Mesothelial cell of epicardium (in vitro differentiated cells): ENCODE results near the gene NAGA. TPM values are rescaled to one million over a fixed set of nuclear protein-coding genes. Genes with fewer than 3 reads are reported as not detected.

ENCODE experiments used
- DNase-seq, 2 experiments: peaks; one replicate each; pipeline ENCODE4 v3.0.0; 2021; ENCODE audit warnings: low spot score in 2 of 2; ENCODE audit not compliant: unreplicated experiment in 2 of 2
- H3K27ac Mint-ChIP-seq: 2 replicates; pipeline ENCODE4 v1.8.0; 2021; ENCODE audit warnings: mixed read lengths
- H3K27me3 Mint-ChIP-seq: 2 replicates; pipeline ENCODE4 v1.8.0; 2021; ENCODE audit warnings: low read depth, mixed read lengths
- H3K36me3 Mint-ChIP-seq: 2 replicates; pipeline ENCODE4 v1.8.0; 2021; ENCODE audit warnings: mixed read lengths
- H3K4me1 Mint-ChIP-seq: 2 replicates; pipeline ENCODE4 v1.8.0; 2021; ENCODE audit warnings: mixed read lengths
- H3K4me3 Mint-ChIP-seq: 2 replicates; pipeline ENCODE4 v1.8.0; 2021; ENCODE audit warnings: mild to moderate bottlenecking, moderate library complexity, mixed read lengths
- H3K9me3 Mint-ChIP-seq: 2 replicates; pipeline ENCODE4 v1.8.0; 2021; ENCODE audit warnings: mixed read lengths
- CTCF ChIP-seq: fragments of 200-600 bp; sonication (generic); IDR thresholded peaks from one replicate; pipeline ENCODE4 v1.5.0; 2021; ENCODE audit warnings: antibody characterized with exemption; ENCODE audit not compliant: unreplicated experiment
- total RNA-seq: library from RNA; stranded (reverse); gene quantifications from 3 replicates; pipeline ENCODE4 v1.2.1, GENCODE V29; 2021

NAGA gene
- total RNA-seq, 1 donor from 2014 or later = 19.5 TPM

DNA sequence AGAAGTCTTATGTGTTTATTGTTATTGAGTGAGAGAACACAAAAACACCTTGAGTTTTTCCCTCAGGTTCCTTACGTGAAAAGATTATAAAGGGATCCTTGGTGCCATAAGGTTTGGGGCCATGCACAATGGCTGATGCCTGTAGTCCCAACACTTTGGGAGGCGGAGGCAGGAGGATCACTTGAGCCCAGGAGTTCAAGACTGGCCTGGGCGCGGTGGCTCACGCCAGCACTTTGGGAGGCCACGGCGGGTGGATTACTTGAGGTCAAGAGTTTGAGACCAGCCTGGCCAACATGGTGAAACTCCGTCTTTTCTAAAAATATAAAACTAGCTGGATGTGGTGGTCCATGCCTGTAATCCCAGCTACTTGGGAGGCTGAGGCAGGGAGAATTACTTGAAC lies 14.3 kb upstream of the NAGA start:
- no peak overlapping the region for H3K4me3 Mint-ChIP-seq
- no peak for TF ChIP-seq CTCF
- no peak overlapping the region for H3K27ac Mint-ChIP-seq
- H3K36me3 Mint-ChIP-seq = peaks cover 45% of the 10 kb centered on the region
- H3K4me1 Mint-ChIP-seq = peaks cover 23% of the 10 kb centered on the region
- no peak for DNase-seq
- no peaks in the 10 kb centered on the region for H3K9me3 Mint-ChIP-seq
- H3K27me3 Mint-ChIP-seq = no peaks in the 10 kb centered on the region

- Mint-ChIP-seq H3K27ac (no peak overlapping the region), H3K9me3 (no peaks in the 10 kb centered on the region), H3K4me1 (peaks cover 26% of the 10 kb centered on the region), H3K27me3 (no peaks in the 10 kb centered on the region), H3K4me3 (no peak overlapping the region), H3K36me3 (peaks cover 37% of the 10 kb centered on the region)
- no peak for DNase-seq
- no peak for TF ChIP-seq CTCF
Observed at GRCh38 chr22:42083119-42083518, 12.5 kb upstream of the NAGA start.

DNA sequence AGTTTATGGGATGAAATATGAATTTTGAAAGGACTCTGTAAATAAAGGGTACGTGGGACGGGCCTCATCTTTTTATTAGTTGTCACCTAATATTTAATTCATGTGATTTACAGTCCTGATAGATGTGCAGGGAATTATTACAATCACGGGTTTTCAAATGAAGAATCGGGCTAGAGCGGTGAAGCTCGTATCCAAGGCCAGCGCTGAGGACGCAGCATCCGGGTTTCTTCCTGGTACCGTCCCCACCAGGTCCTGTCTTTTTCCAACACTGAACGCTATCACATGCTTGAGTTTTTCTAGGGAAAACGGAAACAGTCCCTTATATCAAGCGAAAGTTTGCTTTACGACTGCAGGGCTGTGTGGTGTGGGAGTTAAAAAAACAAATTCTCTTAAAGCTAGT lies 9.7 kb upstream of the NAGA start:
- DNase-seq = peak in 1 of 2 experiments; percentile 46
- H3K4me3 Mint-ChIP-seq = peak overlapping the region; percentile 85
- peak overlapping the region; percentile 98 for H3K27ac Mint-ChIP-seq
- H3K9me3 Mint-ChIP-seq = no peaks in the 10 kb centered on the region
- no peak for TF ChIP-seq CTCF
- H3K27me3 Mint-ChIP-seq = no peaks in the 10 kb centered on the region
- peaks cover 26% of the 10 kb centered on the region for H3K4me1 Mint-ChIP-seq
- H3K36me3 Mint-ChIP-seq = peaks cover 21% of the 10 kb centered on the region

DNA sequence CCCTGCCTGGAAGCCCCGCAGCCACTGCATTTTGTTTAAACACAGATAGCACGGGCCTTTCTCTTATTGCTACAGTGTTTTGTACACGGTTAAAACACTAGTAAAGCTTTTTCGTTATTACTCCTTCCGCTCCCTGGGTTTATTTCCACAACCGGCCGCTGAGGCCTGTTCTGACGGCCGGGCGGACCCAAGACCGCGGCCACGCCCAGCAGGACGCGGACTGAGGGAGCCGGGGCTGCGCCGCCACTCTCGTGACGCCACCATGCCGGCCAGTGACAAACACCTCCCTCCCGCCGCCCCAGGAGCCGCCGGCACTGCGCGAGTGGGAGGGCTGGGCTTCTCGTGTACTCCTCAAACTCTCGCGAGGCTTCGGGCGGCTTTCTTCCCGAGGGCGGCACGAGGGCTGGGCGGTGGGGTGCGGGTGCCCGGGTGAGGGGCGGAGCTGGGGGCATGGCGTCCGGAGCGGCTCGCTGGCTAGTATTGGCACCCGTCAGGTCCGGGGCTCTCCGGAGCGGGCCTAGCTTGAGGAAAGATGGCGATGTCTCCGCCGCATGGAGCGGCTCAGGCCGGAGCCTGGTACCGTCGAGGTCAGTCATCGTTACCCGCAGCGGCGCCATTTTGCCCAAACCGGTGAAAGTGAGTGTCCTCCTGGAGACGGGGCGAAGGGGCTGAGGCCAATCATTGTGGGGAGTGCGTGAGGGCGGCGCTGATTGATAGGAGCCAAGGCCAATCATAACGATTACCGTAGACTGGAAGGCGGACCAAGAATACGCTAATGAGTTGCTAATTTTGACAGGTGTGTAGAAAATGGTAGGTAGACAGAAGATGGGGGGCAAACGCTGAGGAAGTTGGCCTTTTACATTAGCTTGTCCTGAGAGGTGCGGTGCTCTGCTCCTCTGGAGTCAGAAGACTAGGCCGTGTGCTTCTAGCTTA lies 9.0 kb upstream of the NAGA start, which contains the start of gene SMDT1:
SMDT1 (plus strand) TSS at position 382 of the 933 bp plus-strand sequence; CDS start at position 451, 69 bp downstream.
- peak; percentile 97 to 99 for DNase-seq
- H3K4me1 Mint-ChIP-seq = peaks cover 30% of the 10 kb centered on the region

More for the DNA sequence above, 9.0 kb upstream of the NAGA start, which contains the start of gene SMDT1:
- no peaks in the 10 kb centered on the region for H3K9me3 Mint-ChIP-seq
- H3K27ac Mint-ChIP-seq = peak within 1 kb of the TSS; percentile 98
- no peak for TF ChIP-seq CTCF
- H3K4me3 Mint-ChIP-seq = peak within 1 kb of the TSS; percentile 85
- no peaks in the 10 kb centered on the region for H3K27me3 Mint-ChIP-seq
- H3K36me3 Mint-ChIP-seq = peaks cover 18% of the 10 kb centered on the region
